ENCODE results near the gene LGALS9B.
"Not testable (repeated sequence)": the region's sequence is repeated elsewhere in the genome, so short reads cannot be mapped to it uniquely, and the experiment has no call there.

DNA sequence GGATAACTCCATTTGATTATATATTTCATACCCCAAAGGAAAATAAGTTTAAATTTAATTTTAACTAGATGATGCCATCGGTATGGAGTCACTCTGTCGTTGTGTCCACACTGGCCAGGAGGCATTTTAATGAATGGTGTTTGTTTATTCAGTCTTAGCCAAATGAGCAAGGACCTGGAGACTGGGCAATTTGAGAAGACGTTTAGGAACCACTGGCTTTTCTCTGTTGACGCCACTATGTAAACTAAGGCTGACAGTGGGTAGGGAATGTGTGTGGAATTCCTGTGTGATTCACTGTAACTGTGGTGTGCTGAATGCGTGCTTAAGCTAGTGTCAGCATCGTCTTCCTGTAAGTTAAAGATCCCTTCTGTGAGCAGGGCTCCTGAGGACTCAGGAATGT lies 17.6 kb upstream of the LGALS9B start:
- not testable (repeated sequence) for TF ChIP-seq EZH2 (IDR thresholded peaks at IDR 0.05); CTCF (IDR thresholded peaks at IDR 0.05 in 2 of 3, conservative IDR thresholded peaks at IDR 0.05 in 1 of 3; ENCODE audit: borderline replicate concordance in 1 of 3, insufficient read depth in 1 of 3, low read depth in 2 of 3, low read length in 2 of 3); CBX3 (IDR thresholded peaks at IDR 0.05; ENCODE audit: low read depth); POLR2A (IDR thresholded peaks at IDR 0.05; ENCODE audit: borderline replicate concordance, extremely low read depth, insufficient read depth, insufficient read length); SP1 (IDR thresholded peaks at IDR 0.05; ENCODE audit: low read depth)
- TF ChIP-seq, protein P1, sequence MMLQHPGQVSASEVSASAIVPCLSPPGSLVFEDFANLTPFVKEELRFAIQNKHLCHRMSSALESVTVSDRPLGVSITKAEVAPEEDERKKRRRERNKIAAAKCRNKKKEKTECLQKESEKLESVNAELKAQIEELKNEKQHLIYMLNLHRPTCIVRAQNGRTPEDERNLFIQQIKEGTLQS (IDR thresholded peaks at IDR 0.05) = not testable (repeated sequence)

Data from HCT116 (cell line).